Activated gamma-delta T cell treated with Interleukin-2 at 50 U/mL for 16 hours (primary cell): ENCODE measurements around the gene GIPC3.
"Not testable (repeated sequence)": the region's sequence is repeated elsewhere in the genome, so short reads cannot be mapped to it uniquely, and the experiment has no call there.

Experiments used
- DNase-seq: peaks from one replicate; pipeline ENCODE4 v3.0.0-alpha.2; 2020

The GIPC3 gene

DNA sequence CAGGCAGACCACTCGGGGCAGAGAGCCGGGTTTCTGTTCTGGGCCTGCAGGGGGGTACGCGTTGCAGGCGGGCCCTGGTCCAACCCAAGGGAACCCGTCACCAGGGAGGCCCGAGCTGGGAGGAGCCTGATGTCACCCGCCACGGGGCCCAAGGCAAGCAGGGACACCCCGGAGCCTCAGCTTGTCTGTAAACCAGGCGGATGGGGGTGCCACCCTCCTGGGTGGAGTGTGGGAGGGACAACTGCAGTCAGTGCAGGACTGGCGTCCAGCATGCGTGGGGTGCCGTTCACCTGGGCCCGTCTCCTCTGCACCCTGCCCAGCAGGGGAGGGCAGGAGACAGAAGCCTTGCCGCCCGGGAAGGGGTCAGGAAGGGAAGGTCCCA is 34.3 kb downstream of the GIPC3 start:
- DNase-seq = no peak

DNA sequence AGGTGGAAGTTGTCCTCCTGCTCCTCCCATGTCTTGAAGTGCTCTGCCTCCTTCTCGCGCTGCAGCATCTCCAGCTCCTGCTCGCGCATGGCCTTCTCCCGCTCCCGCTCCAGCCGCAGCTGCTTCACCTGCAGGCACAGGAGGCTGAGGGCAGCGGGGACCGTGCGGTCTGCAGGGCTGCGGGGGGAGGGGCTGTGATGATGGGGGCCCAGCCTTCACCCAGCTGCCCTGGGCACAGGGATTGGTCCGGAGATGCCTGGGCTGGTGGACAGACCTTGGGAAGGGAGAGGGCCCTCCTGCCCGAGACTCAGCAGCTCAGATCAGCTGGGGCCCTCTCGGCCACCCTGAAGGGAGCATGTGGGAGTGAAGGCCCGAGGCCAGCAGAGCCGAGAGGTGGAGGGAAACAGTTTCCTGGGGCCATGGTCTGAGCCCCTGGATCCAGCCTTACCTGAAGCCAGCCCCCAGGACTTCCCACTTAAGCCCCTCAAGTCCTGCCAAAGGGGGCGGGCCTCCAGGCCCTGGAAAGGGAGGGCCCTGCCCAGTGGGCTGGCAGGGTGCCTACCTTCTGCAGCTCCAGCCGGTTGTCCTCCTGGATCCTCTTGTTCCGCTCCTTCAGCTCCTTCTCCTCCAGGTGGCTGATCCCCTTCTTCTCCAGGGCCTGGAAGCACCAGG is 35.0 kb downstream of the GIPC3 start:
- DNase-seq = no peak

DNA sequence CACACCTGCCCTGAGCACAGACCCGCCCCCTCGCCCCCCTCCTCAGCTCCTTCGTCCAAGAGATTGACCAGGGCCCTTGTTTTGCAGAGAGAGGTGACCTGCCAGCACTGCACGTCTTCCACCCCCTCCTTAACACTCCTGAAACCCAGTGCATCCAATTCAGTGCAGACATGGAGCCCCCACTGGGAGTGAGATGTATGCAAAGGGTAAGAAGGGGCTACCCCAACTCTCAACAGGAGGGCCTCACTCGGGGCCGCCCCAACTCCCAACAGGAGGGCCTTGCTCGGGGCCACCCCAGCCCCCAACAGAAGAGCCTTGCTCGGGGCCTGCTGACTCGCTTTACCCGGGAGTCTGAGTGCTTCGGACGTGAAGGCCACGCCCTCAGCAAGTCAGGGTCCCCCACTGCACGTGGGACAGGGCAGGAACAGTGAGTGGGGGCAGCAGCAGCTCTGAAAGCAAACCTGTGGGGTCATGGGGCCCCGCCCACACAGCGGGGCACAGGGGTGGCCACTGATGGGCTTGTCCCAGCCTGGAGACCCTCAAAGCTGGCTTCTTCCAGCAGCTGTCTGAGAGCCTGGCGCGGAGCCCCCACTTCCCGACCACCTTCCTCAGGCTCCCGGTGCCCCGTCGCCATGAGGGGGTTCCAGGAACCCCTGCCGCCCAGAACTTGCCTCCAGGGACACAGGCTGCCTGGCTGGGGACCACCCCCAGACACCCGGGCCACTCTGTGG is 35.7 kb downstream of the GIPC3 start:
- no peak for DNase-seq

DNA sequence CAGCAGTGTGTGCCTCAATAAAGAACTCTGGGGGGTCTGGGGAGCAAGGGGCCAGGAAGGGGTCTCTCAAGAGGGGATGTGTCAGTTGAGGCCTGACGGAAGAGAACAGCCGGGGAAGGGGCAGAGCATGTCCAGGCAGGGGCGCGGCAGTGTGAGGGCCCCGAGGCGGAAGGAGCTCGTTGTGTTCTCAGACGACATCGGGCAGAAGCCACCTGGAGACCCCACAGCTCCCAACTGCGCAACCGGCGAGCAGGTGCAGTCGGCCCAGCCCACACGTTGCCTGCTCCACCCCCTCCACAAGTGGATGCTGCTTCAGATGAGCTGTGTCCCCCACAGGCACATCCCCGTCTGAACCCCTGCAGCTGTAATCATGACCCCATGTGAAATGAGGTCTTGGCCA is 36.4 kb downstream of the GIPC3 start:
- DNase-seq = no peak

DNA sequence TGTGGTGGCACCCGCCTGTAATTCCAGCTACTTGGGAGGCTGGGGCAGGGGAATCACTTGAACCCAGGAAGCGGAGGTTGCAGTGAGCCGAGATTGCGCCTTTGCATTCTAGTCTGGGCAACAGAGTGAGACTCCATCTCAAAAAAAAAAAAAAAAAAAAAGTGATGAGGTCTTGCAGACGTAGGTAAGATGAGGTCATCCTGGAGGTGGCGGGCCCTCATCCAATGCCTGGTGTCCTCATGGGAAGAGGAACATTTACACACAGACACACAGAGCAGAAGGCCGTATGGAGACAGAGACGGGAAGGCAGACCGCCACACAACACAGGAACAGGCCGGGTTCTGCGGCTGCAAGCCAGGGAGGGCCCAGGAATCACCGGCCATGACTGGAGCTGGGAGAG is 36.9 kb downstream of the GIPC3 start:
- no peak for DNase-seq

DNA sequence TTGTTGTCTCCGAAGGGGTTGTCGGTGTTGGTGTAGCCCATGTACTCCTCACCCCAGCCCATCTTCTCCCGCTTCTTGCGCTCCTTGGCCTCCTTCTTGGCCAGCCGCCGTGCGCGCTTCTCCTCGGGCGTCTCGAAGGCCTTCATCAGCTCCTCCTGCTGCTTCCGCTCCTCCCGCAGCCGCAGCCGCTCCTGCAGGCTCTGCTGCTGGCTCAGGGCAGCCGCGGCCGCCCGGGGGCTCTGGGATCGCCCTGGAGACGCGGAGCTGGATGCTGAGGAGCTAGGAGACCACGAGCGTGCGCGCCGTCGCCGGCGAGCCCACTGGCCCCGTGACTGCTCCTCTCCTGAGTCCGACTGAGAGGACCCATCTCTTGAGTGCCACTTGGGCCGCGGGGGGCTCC is 38.4 kb downstream of the GIPC3 start:
- DNase-seq = no peak

DNA sequence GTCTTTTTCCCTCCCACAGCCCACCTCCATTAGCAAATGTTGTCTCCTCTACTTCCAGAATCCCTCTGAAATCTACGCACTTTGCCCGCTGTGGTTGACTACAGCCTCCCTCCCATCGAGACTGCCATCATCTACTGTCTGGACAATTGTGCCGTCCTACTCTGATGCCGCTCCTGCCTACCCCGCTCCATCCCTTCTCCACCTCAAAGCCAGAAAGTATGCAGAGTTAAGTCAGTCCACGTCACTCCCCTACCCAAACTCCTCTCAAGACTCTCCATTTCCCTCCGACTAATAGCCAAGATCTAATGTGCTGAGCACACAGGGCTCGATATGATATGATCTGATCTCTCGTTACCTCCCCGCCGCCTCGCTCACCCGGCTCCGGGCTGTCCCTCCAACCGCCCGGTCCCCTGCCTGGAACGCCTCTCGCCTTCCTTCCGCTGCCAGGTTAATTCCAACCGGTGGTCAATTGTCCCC is 40.8 kb downstream of the GIPC3 start:
- no peak for DNase-seq

DNA sequence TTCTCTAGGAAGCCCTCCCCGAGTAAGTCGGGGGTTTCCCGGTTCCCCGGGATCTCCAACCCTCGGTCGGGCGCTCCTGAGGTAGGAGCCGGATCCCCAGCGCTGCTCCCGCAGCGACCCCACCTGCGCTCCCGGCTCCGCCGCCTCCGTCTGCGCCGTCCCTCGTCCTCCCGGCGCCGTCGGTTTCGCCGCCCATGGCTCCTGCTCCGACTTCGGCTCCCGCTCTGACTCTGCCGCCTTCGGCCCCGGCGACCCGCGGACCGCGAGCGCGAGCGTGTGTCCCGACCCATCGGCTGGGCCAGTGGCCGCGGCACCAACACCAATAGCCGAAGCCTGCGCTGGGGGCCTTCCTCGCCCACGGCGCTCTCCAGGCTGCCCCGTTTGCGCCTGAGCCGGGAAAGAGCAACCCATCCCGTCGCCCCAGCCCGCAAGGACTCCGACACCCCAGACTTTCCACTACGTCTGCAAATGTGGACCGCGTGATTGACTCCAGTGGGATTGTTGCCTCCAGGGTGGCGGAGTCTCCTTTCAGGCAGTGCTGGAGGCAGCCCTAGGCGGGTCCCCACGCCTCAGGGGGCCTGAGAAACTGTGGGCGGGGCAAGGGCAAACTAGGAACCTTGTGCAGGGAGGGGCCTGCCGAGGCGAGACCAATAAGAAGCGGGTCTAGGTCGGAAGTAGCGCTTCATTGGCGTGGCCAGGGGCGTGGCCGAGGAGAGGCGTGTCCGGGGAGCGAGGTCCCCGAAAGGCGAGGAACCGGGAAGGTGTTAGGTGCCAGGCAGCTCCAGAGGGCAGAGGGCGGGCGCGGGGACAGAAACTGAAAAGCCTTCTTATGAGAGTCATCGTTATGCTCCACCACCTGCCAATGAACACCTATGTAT is 41.4 kb downstream of the GIPC3 start, which contains the start of gene CACTIN:
CACTIN (minus strand) TSS at position 318 of the 878 bp plus-strand sequence; CDS start at position 290, 28 bp downstream.
- DNase-seq = peak; percentile 99

DNA sequence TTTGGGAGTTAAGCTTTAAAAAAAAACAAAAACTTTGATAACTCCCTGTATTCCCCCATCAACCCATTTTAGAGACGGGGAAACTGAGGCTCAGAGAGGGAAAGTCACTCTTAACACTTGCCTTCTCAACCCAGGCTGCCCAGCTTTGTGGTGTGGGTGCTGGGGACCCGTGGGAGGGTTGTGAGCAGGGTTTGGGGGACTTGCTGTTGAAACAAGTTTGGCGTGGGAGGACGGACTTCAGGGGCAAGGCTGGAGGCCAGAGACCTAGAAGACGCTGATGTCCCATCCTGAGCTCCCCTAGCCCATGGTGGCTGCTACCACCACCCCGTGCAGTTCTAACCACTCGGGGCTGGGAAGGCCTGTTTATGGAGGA is 42.1 kb downstream of the GIPC3 start:
- no peak for DNase-seq

DNA sequence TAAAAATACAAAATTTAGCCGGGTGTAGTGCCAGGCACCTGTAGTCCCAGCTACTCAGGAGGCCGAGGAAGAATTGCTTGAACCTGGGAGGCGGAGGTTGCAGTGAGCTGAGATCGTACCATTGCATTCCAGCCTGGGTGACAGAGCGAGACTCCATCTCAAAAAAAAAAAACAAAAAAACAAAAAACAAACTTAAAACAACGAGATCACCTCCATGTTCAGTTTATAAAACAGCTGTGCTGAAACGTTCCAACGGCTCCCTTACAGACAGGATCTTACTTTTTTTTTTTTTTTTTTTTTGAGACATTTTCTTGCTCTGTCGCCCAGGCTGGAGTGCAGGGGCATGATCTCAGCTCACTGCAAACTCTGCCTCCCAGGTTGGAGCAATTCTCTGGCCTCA is 43.5 kb downstream of the GIPC3 start:
- not testable (repeated sequence) for DNase-seq

DNA sequence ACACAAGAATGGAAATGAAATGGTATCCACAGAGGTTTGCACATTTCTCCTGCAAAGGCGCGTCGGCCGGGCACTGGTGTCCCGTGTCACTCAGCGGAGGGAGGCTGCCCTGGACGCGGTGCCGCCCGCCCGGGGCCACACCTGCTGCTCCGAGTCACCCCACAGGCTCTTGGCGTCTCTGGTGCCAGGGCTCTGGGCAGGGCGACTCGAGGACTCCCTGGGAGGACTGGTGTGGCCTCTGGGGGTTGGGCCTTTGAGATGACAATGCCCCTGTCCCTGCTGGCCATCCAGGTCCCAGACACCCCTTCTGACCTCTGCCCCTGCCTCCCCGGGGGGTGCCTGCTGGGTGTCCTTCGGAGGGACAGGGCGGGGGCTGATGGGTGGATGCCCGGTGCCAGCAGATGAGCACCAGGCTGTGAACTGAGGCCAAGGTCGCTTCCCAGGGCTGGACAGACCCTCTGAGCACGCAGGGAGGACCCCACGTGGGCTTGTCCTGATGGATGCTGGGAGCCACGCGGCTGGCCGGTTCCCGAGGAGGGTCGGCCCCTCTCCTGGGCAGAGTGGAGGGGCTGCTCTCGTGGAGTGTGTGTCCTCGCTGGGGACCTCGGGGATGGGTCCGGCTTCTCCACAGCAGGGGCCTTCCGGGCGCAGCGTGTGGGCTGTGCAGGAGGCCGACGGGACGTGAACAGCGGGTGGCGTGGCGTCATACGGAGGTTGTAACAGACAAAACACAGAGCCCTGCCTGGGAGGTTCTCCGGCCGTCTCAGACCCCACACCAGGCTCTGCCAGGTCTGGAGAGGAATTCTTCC is 46.0 kb downstream of the GIPC3 start:
- no peak for DNase-seq

DNA sequence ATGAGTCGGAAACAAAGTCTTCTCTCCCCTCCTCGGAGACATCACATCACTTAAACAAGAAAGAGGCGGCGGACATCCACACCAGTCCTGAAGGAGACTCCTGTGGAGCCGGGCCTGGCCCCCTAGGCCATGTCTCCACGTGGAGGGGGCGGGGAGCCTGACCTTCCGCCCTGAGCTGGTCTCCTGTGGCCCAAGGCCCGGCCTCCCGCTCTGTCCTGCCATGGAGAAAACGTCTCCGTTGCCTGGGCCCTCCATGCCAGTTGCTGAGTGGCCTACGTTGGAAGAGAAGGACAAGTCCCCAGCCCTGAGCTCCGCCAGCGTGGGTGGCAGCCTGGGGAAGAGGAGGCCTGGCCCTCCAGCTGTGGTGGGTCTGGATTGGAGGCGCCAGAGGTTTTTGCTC is 46.8 kb downstream of the GIPC3 start:
- DNase-seq = no peak

DNA sequence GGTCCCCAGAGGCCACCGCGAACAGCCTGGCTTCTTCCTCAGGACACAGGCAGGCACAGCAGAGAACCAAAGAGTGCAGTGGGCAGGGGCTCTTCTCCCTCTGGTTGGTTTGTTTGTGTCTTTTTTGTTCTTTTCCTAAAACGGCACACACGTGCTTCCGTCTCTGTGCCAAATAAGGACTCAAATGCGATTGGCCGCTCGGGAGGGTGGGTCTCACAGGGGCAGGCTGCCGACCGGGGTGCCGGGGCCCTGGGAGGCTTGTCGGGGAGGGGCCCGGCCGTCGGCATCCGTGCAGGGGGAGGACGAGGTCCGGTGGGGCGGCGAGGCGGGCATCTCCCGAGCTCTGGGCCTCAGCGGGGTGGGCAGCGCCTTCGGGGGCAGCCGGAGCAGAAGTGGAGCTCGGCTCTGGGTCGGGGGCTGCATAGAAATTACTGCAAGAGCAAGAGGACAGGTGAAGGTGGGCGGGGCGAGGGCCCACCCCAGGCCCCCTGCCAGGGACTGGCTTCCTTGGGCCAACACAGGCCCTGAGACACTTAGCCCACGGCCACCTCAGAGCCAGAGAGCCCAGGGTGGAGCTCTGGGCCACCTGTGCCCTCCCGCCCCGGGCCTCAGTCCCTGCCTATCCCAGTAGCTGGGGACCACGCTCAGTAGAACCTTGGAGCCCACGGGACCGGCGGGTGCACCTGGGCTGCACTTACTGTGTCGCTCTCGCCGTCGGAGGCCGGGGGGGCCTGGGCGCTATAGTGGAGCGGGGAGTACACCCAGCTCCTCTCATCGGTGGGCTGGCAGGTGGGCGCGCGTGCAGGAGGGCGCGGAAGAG is 47.7 kb downstream of the GIPC3 start:
- DNase-seq = no peak

DNA sequence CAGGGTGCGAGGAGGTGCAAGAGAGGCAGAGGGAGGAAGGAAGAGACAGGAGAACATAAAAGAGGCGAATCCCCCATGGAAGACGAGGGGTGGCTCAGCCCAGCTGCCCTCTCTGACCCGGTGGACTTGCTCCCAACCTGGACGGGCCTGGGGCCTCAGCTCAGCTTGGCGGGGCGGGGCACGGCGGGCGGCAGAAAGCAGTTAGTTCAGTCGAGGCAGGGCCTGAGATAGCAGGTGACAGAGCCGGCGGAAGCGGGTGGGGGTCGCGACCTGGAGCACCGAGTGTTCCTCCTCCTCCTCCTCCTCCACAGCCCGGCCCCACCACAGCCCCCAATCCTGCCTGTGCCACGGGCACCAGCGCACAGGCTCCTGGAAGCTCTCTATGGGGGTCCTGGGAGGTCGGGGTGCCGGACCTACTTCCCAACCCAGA is 48.3 kb downstream of the GIPC3 start:
- DNase-seq = no peak

DNA sequence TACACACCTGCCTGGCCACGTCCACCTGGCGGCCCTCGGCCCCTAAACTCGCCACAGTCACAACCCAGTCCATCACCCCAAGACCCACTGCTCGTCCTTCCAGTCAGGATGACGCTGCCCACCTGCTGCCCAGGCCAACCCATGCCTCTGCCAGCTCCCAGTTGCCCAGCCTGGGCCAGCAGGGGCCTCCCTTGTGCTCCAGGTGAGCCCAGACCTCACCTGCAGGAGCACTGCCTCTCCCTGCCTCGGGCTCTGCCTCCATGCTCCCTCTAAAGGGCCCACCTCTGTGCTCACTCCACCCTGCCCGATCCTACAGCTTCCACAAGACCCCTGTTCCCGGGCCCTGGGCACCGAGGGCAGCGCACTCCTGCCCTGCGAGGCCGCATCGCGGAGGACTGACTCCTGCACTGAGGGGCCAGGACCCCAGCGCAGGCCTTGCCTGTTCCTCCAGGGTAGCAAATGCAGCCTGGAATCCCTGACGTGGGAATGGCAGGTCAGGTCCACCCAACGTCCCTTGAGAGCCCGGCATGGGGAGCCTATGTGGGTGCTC is 49.3 kb downstream of the GIPC3 start:
- DNase-seq = no peak

DNA sequence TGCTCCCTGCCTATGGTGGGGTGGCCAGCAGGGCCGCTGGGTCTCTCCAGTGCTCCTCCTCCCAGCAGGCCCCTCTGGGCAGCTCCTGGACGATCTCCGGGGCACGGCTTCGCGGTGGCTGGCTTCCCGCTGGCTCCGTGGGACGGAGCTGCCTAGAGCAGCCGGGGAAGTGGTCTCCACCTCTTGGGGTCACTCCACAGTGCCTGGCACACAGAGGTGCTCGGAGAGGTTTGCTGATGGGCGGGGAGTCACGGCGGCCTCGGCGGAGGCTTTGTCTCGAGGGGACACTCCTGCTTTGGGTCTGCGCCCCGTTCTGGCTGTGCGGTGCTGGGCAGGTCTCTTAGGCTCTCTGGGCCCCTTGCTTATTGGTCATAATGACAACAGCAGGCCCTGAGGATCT is 51.2 kb downstream of the GIPC3 start:
- DNase-seq = no peak

DNA sequence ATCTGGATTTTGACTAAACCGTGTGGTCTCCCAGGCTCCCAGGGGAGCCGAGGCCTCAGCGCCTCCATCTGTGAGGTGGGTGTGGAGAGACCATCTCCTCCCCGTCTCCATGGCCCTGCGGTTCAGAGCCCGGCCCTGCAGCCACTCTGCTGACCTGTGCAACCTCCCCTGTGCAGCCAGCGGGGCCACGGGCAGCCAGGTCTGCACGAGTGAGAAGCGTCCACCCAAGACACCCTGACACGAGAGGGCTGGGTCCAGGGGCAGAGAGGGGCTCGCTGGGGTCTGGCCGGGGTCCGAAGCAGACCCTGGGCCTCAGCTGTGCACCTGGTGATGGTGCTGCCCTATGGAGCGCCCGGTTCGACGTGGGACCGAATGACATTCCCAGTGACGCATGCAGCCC is 51.7 kb downstream of the GIPC3 start:
- no peak for DNase-seq

DNA sequence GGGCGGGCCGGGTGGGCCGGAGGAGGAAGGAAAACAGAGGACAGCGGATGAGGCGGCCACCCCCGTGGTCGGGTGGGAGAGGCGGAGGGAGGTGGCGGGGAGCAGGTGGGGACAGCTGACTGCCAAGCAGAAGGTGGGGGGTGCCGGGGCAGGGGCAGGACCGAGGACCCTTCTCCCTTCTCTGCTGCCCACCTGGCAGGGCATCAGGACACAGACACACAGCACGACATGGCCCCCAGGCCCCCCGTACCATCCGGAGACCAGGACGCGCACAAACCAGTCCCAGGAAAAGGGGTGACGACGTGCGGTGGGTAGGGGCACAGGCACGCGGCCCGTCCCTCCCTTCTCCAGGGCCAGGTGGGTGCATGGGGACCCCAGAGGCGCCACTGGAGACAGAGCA is 52.3 kb downstream of the GIPC3 start:
- no peak for DNase-seq

DNA sequence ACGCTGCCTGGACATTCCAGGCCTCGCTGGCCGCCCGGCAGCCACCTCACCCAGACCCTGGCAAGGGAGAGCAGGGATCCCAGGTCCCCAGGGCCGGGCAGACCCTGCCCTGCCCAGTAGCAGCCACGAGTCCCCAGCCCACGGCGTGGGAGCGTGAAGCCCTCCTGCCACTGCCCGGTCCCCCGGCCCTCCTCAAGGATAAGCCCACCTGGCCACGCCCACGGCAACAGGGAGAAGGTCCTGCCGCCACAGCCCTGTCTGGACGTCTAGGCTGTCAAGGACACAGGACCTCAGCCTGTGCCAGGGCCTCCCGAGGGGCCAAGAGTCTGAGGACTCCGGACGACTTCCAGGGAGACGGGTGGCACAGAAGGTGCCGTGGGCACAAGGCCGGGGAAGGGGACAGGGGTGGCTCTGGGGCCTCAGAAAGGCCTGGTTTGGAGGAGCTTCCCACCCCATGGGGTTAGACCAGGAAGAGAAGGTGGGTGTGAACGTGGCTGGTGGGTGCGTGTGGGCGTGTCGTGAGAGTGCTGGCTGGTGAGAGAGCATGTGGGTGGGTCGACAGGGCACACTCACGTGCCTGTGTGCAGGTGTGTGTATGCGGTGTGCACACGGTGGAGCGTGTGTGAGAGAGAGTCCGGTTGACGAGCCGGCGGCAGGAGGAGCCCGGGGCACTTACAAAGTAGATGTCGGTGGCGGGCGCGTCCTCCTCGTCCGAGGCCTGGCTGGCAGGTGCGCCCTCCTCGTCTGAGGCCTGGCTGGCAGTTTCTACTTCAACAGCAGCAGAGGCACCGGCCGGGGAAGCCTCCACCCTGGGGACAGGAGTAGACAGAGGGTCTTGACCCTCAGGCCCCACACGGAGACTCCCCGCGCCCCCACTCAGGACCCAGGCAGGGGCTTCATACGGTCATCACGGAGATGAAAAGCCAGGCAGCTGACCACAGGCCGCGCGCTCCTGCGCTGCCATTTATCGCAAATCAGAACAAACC is 53.2 kb downstream of the GIPC3 start:
- DNase-seq = no peak

DNA sequence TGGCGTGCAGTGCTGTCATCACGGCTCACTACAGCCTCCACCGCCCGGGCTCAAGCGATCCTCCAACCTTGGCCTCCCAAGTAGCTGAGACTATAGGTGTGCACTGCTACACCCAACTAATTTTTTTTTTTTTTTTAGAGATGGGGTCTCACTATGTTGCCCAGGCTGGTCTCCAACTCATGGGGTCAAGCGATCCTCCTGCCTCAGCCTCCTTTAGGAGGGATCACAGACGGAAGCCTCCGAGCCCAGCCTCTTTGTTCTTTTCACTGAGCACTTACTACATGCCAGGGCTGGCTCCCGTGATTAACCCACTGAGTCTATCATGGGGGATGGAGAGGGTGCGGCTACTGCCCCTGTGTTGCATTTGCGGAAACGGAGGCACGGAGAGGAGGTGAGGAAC is 54.2 kb downstream of the GIPC3 start:
- no peak for DNase-seq
